PC-9 (cell line): ENCODE results near the gene AFF2. TPM values are rescaled to one million over a fixed set of nuclear protein-coding genes. Genes with fewer than 3 reads are reported as not detected.

Experiments used
- BruUV-seq: library from RNA; stranded (reverse); fragments of 400-500 nt; replicated peaks from 2 replicates; lab custom pipeline; 2021; lab: Mats Ljungman, UMichigan
- CTCF ChIA-PET: fragments of 300-600 bp; sonication (Branson Sonifier 250); formaldehyde crosslinking; loops from one replicate; lab custom pipeline; 2022; ENCODE audit warnings: antibody characterized with exemption; lab: Charles Lee
- POLR2A ChIA-PET: fragments of 300-600 bp; sonication (Branson Sonifier 250); formaldehyde crosslinking; loops from one replicate; lab custom pipeline; 2022; ENCODE audit warnings: antibody characterized with exemption; ENCODE audit not compliant: unreplicated experiment; lab: Charles Lee
- DNase-seq, 2 experiments: peaks; one replicate each; pipeline versions ENCODE4 v3.0.0 to v3.0.0-alpha.2; 2015 to 2022; ENCODE audit warnings: mixed read lengths in 1 of 2
- H2AFZ ChIP-seq: fragments of 200-600 bp; sonication (generic); 2 replicates; pipeline ENCODE4 v1.8.1; 2017; ENCODE audit warnings: antibody characterized with exemption
- H3F3A ChIP-seq: fragments of 200-600 bp; sonication (generic); 2 replicates; pipeline ENCODE4 v1.8.1; 2017; ENCODE audit warnings: antibody characterized with exemption, mild to moderate bottlenecking, low read depth; ENCODE audit not compliant: insufficient read depth
- H3K27ac ChIP-seq: fragments of 200-600 bp; sonication (generic); 2 replicates; pipeline ENCODE4 v1.6.1; 2016; ENCODE audit warnings: mixed run types
- H3K27me3 ChIP-seq: fragments of 200-600 bp; sonication (generic); 2 replicates; pipeline ENCODE4 v1.6.1; 2016; ENCODE audit warnings: low read depth, mixed run types; ENCODE audit not compliant: insufficient read depth
- H3K36me3 ChIP-seq: fragments of 200-600 bp; sonication (generic); 2 replicates; pipeline ENCODE4 v1.6.1; 2016; ENCODE audit warnings: low read depth, mixed run types
- H3K4me1 ChIP-seq: fragments of 200-600 bp; sonication (generic); replicated peaks from 2 replicates; pipeline ENCODE4 v1.6.1; 2016; ENCODE audit warnings: mixed run types; ENCODE audit not compliant: insufficient read depth
- H3K4me2 ChIP-seq: fragments of 200-600 bp; sonication (generic); 2 replicates; pipeline ENCODE4 v1.6.1; 2017; ENCODE audit warnings: mixed run types
- H3K4me3 ChIP-seq: fragments of 200-600 bp; sonication (generic); 2 replicates; pipeline ENCODE4 v1.6.1; 2016; ENCODE audit warnings: mixed run types
- H3K79me2 ChIP-seq: fragments of 200-600 bp; sonication (generic); 2 replicates; pipeline ENCODE4 v1.6.1; 2017; ENCODE audit warnings: low read depth, mixed run types
- H3K9me2 ChIP-seq: fragments of 200-600 bp; sonication (generic); 2 replicates; pipeline ENCODE4 v1.8.1; 2017; ENCODE audit warnings: mild to moderate bottlenecking; ENCODE audit not compliant: insufficient read depth
- H3K9me3 ChIP-seq: fragments of 200-600 bp; sonication (generic); 2 replicates; pipeline ENCODE4 v1.8.1; 2016; ENCODE audit warnings: low read depth; ENCODE audit not compliant: insufficient read depth
- H4K20me1 ChIP-seq: fragments of 200-600 bp; sonication (generic); 2 replicates; pipeline ENCODE4 v1.8.1; 2017; ENCODE audit not compliant: insufficient read depth
- EZH2 ChIP-seq: fragments of 200-600 bp; sonication (generic); IDR thresholded peaks from 2 replicates; pipeline ENCODE4 v1.8.0; 2017; ENCODE audit warnings: antibody characterized with exemption, low read depth
- intact Hi-C: fragments of 100-400 bp; cut with micrococcal nuclease; formaldehyde crosslinking; loops from one replicate; pipeline ENCODE4 v1.10.0; 2022; ENCODE audit not compliant: unreplicated experiment
- total RNA-seq: library from RNA; stranded (reverse); gene quantifications from 2 replicates; pipeline ENCODE4 v1.2.3, GENCODE V29; 2021
- TF ChIP-seq, protein P1 (sequence below): fragments of 200-600 bp; sonication (generic); conservative IDR thresholded peaks from 2 replicates; pipeline ENCODE4 v1.6.1; 2017; ENCODE audit warnings: mixed run types, antibody characterized with exemption, mild to moderate bottlenecking, moderate library complexity

AFF2 gene
- total RNA-seq, 1 experiment from 2014 or later: not detected

DNA sequence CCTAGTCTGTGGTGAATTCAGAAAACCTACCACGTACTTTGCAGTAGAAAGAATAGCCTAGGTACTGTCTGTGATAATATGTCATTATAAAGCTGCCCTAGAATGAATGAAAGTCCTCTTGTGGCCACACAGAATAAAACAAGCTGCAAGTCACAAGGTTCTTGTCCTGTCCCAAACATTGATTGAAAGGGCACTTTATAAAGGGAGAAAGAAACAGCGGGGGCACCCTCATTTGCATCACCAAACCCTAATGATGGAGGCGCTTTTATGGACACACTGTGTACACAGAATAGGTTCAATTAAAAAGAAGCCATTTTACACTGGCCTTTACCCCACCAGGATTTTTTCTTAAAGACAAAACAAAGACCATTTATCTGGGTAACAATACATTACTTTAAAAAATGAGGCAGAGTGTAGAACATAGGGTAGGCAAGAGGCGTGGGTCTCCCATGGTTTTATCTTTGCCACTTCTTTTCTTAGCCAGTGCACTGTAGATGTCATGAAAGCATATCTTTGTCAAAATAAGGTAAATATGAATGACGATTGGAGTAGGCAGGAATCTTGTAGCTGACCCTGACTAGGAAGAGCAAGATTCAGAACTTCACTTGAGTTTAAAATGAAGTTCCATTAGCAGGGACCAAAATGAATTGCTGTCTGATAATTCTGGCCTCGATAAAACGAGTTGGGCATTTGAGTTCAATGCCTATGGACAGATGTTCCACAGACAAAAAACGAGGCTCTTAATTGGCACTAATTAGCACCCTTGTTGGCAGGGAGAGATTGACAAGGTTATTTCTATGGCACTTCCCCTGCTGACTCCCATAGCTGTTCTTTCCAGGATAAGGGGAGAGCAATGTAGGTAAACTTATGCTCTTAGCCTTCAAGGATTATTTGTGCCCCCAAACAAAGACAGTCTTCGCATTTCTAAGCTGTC, 365.1 kb downstream of the AFF2 start:
- CTCF ChIA-PET: no interaction called here
- intact Hi-C loops: no loop called here
- H3K9me2 ChIP-seq: no peaks in the 10 kb centered on the region
- no peak for DNase-seq
- no peak overlapping the region for H3K4me2 ChIP-seq
- no peaks in the 10 kb centered on the region for H4K20me1 ChIP-seq
- no peaks in the 10 kb centered on the region for H3K36me3 ChIP-seq
- no peaks in the 10 kb centered on the region for H3F3A ChIP-seq
- BruUV-seq: no TSS peak
- no peaks in the 10 kb centered on the region for H3K4me1 ChIP-seq
- TF ChIP-seq EZH2: no peak
- TF ChIP-seq, protein P1, sequence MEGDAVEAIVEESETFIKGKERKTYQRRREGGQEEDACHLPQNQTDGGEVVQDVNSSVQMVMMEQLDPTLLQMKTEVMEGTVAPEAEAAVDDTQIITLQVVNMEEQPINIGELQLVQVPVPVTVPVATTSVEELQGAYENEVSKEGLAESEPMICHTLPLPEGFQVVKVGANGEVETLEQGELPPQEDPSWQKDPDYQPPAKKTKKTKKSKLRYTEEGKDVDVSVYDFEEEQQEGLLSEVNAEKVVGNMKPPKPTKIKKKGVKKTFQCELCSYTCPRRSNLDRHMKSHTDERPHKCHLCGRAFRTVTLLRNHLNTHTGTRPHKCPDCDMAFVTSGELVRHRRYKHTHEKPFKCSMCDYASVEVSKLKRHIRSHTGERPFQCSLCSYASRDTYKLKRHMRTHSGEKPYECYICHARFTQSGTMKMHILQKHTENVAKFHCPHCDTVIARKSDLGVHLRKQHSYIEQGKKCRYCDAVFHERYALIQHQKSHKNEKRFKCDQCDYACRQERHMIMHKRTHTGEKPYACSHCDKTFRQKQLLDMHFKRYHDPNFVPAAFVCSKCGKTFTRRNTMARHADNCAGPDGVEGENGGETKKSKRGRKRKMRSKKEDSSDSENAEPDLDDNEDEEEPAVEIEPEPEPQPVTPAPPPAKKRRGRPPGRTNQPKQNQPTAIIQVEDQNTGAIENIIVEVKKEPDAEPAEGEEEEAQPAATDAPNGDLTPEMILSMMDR: no peak
- H3K79me2 ChIP-seq: no peaks in the 10 kb centered on the region
- H3K9me3 ChIP-seq: no peaks in the 10 kb centered on the region
- H3K27ac ChIP-seq: no peak overlapping the region
- H3K27me3 ChIP-seq: no peaks in the 10 kb centered on the region
- H2AFZ ChIP-seq: no peak overlapping the region
- no peak overlapping the region for H3K4me3 ChIP-seq
- POLR2A ChIA-PET: no interaction called here

DNA sequence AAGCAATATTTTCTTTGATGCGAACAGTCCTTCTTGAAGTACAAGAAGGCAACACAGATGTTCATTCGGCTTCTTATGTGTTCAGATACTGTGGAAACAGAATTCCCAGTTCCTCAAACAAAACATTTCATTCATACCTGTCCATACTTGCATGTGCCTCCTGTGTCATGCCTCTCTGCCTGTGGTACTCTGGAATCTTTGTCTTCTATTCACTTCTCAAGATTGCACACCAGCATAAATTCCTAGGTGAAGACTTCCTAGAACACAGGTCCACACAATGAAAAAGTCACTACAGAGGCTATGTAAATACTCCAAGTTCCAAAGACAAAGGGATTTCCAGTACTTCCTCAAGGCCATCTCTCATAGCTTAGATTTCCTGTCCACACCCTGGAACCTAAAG, 367.2 kb downstream of the AFF2 start:
- CTCF ChIA-PET: no interaction called here
- Histone ChIP-seq H3K27ac (no peak overlapping the region), H3K4me3 (no peak overlapping the region), H4K20me1 (no peaks in the 10 kb centered on the region), H2AFZ (no peak overlapping the region), H3K4me2 (no peak overlapping the region), H3K36me3 (no peaks in the 10 kb centered on the region), H3K4me1 (no peaks in the 10 kb centered on the region), H3K79me2 (no peaks in the 10 kb centered on the region), H3F3A (no peaks in the 10 kb centered on the region), H3K9me3 (no peaks in the 10 kb centered on the region), H3K9me2 (no peaks in the 10 kb centered on the region), H3K27me3 (no peaks in the 10 kb centered on the region)
- TF ChIP-seq EZH2: no peak
- TF ChIP-seq, protein P1: no peak
- intact Hi-C loops: no loop called here
- no peak for DNase-seq
- no TSS peak for BruUV-seq
- POLR2A ChIA-PET: no interaction called here

DNA sequence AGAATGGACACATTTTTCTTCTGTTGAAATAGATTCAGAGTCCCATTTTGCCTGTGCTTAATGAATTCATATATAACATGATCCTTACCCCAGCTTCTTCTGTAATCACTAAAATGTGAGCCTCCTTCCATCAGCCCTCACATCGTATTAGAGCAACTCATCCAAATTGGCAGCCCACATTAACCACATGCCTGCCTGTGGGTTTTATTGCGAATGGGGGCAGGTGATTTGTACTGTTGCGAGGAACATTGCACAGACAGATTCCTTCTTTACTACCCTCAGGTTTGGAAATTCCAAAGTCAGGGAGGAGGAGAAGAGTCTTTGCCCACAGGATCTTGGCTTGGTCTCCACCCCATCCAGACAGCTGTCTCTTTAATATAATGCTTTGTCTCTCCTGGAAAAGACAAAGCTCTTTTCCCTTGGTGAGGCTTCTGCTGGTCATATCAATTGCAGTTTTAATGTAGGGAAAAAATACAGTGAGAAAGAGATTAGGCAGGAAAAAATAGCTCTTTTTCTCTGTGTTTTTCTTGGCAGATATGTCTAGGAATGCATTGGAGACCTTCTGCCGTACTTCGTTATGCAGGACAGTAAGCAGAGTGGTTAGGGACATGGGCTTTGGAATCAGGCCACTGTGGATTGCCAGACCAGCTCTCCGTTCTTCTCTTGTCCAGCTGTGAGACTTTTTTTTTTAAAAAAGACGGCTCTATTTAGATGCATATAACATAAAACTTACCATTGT, 371.2 kb downstream of the AFF2 start:
- Histone ChIP-seq H3K27ac (no peak overlapping the region), H3K9me3 (no peaks in the 10 kb centered on the region), H3K36me3 (no peaks in the 10 kb centered on the region), H3K4me3 (no peak overlapping the region), H3F3A (no peaks in the 10 kb centered on the region), H3K4me2 (no peak overlapping the region), H3K4me1 (no peaks in the 10 kb centered on the region), H3K9me2 (no peaks in the 10 kb centered on the region), H3K79me2 (no peaks in the 10 kb centered on the region), H3K27me3 (no peaks in the 10 kb centered on the region), H4K20me1 (no peaks in the 10 kb centered on the region), H2AFZ (no peak overlapping the region)
- TF ChIP-seq, protein P1: no peak
- TF ChIP-seq EZH2: no peak
- no peak for DNase-seq
- ChIA-PET POLR2A (no interaction called here), CTCF (no interaction called here)
- BruUV-seq: no TSS peak
- intact Hi-C loops: no loop called here
